SH-SY5Y (cell line): Measurements from ENCODE around the gene FAM240B.

ENCODE experiments used
- GATA2 ChIP-seq: IDR thresholded peaks from 2 replicates; pipeline ENCODE4 v1.6.1; 2011; ENCODE audit warnings: mild to moderate bottlenecking, low read depth, low read length
- GATA3 ChIP-seq: IDR thresholded peaks from 2 replicates; pipeline ENCODE4 v1.6.1; 2011; ENCODE audit warnings: low read depth, mild to moderate bottlenecking, low read length, moderate library complexity

DNA sequence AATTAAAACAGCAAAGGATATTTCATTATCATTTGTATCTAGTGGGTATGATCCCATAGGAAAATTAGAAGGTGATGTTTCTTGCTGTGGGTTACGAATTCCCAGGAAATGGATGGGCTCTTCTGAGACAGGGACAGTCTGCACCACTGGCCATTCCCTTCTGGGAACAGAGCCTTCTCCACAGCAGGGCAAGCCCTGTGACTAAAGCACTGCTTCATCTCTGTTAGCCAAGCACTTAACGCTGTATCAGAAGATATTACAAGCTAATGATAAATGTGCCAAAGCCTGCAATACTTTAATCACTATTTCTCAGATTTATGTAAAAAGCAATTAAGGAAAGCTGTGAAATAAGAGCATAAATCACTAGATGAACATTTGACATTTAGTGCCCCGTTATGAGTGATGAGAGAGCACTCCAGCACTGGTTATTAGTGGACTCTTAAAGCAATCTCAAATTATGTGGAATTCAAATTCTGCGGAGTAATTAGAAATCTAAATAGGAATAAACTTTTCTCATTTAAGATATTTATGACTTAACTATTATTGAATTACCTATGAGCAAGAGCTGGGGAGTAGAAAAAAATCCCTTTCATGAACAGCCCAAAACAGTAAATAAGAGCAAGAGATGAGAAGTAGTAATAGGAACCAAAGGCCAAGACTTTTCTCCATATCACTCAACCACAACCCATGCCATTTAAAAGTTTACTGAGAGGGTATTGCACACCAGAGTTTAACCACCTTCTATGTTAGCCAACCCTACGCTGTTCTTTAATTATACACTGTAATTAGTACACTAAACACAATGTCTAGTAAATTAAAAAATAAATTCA is 49.2 kb downstream of the FAM240B start:
- TF ChIP-seq GATA2 (no peak), GATA3 (no peak)
